Vagina (tissue), 2 donors: Measurements from ENCODE around the gene ITGA4.

Experiments
- POLR2A ChIP-seq, 2 donors: fragments of 450-650 bp; IDR thresholded peaks; one replicate each; pipeline ENCODE4 v1.6.1; 2017; ENCODE audit warnings: antibody characterized with exemption in 2 of 2, mild to moderate bottlenecking in 2 of 2, moderate library complexity in 2 of 2
- TF ChIP-seq, protein P1 (sequence below), 3 experiments: fragments of 450-650 bp in 2 of 3; fragments of 200-600 bp in 1 of 3; sonication (generic) in 1 of 3; IDR thresholded peaks; one replicate each; pipeline ENCODE4 v1.5.1; 2017 to 2019; ENCODE audit warnings: antibody characterized with exemption in 3 of 3, mild to moderate bottlenecking in 2 of 3, moderate library complexity in 2 of 3

- TF ChIP-seq, protein P1, sequence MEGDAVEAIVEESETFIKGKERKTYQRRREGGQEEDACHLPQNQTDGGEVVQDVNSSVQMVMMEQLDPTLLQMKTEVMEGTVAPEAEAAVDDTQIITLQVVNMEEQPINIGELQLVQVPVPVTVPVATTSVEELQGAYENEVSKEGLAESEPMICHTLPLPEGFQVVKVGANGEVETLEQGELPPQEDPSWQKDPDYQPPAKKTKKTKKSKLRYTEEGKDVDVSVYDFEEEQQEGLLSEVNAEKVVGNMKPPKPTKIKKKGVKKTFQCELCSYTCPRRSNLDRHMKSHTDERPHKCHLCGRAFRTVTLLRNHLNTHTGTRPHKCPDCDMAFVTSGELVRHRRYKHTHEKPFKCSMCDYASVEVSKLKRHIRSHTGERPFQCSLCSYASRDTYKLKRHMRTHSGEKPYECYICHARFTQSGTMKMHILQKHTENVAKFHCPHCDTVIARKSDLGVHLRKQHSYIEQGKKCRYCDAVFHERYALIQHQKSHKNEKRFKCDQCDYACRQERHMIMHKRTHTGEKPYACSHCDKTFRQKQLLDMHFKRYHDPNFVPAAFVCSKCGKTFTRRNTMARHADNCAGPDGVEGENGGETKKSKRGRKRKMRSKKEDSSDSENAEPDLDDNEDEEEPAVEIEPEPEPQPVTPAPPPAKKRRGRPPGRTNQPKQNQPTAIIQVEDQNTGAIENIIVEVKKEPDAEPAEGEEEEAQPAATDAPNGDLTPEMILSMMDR (IDR thresholded peaks at IDR 0.05): no peak
- TF ChIP-seq POLR2A (IDR thresholded peaks at IDR 0.05): no peak
Measured at GRCh38 chr2:181536730-181537129, 79.5 kb downstream of the ITGA4 start.
